Astrocyte (in vitro differentiated cells and primary cell): ENCODE data around the gene EMD.

Source experiments
- CTCF ChIP-seq: IDR thresholded peaks from 2 replicates; pipeline ENCODE4 v1.5.1; 2011; ENCODE audit warnings: low read depth, mild to moderate bottlenecking, inconsistent platforms, low read length, moderate library complexity; ENCODE audit not compliant: insufficient read depth
- EZH2 ChIP-seq: IDR thresholded peaks from 2 replicates; pipeline ENCODE4 v1.6.1; 2012; ENCODE audit warnings: mild to moderate bottlenecking, low read length, inconsistent platforms; ENCODE audit not compliant: insufficient read depth

DNA sequence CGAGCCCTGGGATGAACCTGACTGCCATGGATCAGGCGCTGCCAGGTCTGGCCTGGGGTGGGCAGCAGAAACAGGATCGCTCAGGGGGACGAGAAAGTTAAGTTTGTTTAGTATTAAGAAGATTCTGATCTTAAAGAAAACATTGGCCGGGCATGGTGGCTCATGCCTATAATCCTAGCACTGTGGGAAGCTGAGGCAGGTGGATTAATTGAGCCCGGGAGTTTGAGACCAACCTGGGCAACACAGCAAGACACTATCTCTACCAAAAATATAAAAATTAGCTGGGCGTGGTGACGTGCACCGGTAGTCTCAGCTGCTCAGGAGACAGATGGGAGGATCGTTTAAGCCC lies 4.0 kb upstream of the EMD start:
- no peak for TF ChIP-seq CTCF
- no peak for TF ChIP-seq EZH2
